NCI-H2029 treated with DMSO at 0.1 percent for 48 hours (cell line): ENCODE measurements around the gene PCDHB9.
"Not testable (repeated sequence)": the region's sequence is repeated elsewhere in the genome, so short reads cannot be mapped to it uniquely, and the experiment has no call there.

Source experiments
- DNase-seq: peaks from one replicate; lab custom pipeline; 2025; lab: John Stamatoyannopoulos, UW

The PCDHB9 gene

DNA sequence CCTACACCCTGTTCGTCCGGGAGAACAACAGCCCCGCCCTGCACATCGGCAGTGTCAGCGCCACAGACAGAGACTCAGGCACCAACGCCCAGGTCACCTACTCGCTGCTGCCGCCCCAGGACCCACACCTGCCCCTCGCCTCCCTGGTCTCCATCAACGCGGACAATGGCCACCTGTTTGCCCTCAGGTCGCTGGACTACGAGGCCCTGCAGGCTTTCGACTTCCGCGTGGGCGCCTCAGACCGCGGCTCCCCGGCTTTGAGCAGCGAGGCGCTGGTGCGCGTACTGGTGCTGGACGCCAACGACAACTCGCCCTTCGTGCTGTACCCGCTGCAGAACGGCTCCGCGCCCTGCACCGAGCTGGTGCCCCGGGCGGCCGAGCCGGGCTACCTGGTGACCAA, 1.7 kb downstream of the PCDHB9 start:
- not testable (repeated sequence) for DNase-seq

DNA sequence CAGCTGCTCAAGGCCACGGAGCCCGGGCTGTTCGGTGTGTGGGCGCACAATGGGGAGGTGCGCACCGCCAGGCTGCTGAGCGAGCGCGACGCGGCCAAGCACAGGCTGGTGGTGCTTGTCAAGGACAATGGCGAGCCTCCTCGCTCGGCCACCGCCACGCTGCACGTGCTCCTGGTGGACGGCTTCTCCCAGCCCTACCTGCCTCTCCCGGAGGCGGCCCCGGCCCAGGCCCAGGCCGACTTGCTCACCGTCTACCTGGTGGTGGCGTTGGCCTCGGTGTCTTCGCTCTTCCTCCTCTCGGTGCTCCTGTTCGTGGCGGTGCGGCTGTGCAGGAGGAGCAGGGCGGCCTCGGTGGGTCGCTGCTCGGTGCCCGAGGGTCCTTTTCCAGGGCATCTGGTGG, 2.2 kb downstream of the PCDHB9 start:
- DNase-seq = not testable (repeated sequence)

DNA sequence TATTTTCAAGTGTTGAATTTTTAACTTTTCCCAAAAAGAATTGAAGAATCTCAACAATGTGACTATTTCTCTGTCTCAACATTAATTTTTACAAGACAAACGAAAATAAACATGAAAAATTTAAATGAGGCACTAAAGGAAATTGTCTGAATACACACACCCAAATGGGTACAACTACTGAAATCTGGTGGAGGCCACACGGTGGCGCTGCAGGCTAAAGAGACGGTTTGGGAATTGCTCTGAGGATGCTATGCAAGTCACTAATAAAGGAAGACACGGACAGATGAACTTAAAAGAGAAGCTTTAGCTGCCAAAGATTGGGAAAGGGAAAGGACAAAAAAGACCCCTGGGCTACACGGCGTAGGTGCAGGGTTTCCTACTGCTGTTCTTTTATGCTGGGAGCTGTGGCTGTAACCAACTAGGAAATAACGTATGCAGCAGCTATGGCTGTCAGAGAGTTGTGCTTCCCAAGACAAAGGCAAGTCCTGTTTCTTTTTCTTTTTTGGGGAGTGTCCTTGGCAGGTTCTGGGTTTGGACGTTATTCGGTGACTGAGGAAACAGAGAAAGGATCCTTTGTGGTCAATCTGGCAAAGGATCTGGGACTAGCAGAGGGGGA, 5.3 kb downstream of the PCDHB9 start, which contains the start of gene PCDHB10:
TSS of gene PCDHB10 (plus strand) at position 244 of the 616 bp plus-strand sequence. CDS start at position 444, 200 bp downstream.
- no peak for DNase-seq

DNA sequence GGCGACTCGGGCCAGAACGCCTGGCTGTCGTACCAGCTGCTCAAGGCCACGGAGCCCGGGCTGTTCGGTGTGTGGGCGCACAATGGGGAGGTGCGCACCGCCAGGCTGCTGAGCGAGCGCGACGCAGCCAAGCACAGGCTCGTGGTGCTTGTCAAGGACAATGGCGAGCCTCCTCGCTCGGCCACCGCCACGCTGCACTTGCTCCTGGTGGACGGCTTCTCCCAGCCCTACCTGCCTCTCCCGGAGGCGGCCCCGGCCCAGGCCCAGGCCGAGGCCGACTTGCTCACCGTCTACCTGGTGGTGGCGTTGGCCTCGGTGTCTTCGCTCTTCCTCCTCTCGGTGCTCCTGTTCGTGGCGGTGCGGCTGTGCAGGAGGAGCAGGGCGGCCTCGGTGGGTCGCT, 7.4 kb downstream of the PCDHB9 start:
- DNase-seq = not testable (repeated sequence)

DNA sequence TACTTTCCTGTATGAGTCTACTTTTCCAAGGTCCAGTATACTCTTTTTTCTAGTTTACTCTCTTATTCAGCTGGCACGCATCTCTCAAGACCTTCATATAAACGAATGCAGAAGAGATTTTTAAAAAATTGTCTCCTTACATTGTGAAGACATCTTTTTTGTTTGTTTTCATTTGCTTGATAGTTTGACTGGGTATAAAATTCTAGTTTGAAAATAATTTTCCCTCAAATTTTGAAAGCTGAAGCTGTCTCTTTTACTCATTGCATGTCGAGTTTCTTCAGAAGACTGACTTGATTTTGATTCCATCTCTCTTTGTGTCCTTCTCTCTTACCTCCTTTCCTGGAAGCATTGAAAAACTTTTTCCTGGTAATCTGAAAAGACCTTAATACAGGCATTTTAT, 9.4 kb downstream of the PCDHB9 start:
- no peak for DNase-seq

DNA sequence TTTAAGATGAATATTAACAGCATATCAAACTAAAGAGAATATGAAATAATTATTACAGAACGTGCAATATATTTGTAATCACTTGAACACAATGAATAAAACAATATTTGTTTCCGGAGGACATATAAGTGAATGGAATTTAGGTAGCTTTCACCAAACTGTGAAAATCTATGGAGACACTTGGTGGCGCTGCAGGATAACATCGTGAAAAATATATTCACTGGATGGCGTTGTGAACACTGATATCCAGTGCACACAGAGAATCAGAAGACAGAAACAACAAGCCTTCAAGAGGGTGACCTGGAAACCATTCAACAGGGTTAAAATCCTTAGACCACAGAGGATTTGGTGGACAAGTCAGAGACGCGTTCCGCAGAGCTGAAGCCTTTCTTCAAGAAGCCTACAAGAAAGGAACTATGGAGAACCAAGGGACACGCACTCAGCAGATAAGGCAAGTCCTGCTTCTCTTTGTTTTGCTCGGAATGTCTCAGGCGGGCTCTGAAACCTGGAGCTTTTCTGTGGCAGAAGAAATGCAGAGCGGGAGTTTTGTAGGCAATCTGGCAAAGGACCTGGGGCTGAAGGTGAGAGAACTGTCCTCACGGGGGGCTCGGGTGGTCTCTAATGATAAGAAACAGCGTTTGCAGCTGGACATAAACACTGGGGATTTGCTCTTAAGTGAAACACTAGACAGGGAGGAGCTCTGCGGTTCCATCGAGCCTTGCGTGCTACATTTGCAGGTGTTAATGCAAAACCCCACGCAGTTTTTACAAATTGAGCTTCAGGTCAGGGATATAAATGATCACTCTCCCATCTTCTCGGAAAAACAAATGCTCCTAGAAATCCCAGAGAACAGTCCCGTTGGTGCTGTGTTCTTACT, 12.6 kb downstream of the PCDHB9 start, which contains the start of gene PCDHB11:
TSS of gene PCDHB11 (plus strand) at position 269 of the 877 bp plus-strand sequence. CDS start at position 417, 148 bp downstream.
- no peak for DNase-seq

DNA sequence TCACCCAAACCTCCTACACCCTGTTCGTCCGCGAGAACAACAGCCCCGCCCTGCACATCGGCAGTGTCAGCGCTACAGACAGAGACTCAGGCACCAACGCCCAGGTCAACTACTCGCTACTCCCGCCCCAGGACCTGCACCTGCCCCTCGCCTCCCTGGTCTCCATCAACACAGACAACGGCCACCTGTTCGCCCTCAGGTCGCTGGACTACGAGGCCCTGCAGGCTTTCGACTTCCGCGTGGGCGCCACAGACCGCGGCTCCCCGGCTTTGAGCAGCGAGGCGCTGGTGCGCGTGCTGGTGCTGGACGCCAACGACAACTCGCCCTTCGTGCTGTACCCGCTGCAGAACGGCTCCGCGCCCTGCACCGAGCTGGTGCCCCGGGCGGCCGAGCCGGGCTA, 14.2 kb downstream of the PCDHB9 start:
- not testable (repeated sequence) for DNase-seq

DNA sequence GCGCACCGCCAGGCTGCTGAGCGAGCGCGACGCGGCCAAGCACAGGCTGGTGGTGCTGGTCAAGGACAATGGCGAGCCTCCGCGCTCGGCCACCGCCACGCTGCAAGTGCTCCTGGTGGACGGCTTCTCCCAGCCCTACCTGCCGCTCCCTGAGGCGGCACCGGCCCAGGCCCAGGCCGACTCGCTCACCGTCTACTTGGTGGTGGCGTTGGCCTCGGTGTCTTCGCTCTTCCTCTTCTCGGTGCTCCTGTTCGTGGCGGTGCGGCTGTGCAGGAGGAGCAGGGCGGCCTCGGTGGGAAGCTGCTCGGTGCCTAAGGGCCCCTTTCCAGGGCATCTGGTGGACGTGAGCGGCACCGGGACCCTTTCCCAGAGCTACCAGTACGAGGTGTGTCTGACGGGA, 14.7 kb downstream of the PCDHB9 start:
- not testable (repeated sequence) for DNase-seq

DNA sequence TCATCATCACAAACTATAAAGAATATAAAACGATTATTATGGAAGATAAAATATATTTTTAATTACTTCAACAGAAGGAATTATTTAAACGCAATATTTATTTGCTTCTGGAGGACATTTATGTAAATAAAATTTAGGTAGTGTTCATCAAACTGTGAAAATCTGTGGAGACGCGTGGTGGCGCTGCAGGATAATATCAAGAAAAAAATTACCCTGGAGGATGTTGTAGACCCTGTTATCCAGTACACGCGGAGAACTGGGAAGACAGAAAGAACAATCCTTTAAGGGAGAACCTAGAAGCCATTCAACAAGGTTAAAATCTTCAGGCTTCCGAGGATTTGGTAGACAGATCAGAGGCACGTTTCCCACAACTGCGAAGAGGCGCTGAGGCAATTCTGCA, 21.5 kb downstream of the PCDHB9 start, which contains the start of gene PCDHB12:
TSS of gene PCDHB12 (plus strand) at position 242 of the 400 bp plus-strand sequence. CDS start 189 bp downstream, outside the sequence.
- DNase-seq = no peak

DNA sequence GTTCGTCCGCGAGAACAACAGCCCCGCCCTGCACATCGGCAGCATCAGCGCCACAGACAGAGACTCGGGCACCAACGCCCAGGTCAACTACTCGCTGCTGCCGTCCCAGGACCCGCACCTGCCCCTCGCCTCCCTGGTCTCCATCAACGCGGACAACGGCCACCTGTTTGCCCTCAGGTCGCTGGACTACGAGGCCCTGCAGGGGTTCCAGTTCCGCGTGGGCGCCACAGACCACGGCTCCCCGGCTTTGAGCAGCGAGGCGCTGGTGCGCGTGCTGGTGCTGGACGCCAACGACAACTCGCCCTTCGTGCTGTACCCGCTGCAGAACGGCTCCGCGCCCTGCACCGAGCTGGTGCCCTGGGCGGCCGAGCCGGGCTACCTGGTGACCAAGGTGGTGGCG, 23.3 kb downstream of the PCDHB9 start:
- not testable (repeated sequence) for DNase-seq

DNA sequence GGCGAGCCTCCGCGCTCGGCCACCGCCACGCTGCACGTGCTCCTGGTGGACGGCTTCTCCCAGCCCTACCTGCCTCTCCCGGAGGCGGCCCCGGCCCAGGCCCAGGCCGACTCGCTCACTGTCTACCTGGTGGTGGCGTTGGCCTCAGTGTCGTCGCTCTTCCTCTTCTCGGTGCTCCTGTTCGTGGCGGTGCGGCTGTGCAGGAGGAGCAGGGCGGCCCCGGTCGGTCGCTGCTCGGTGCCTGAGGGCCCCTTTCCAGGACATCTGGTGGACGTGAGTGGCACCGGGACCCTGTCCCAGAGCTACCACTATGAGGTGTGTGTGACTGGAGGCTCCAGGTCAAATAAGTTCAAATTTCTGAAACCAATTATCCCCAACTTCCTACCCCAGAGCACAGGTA, 23.9 kb downstream of the PCDHB9 start:
- DNase-seq = not testable (repeated sequence)

DNA sequence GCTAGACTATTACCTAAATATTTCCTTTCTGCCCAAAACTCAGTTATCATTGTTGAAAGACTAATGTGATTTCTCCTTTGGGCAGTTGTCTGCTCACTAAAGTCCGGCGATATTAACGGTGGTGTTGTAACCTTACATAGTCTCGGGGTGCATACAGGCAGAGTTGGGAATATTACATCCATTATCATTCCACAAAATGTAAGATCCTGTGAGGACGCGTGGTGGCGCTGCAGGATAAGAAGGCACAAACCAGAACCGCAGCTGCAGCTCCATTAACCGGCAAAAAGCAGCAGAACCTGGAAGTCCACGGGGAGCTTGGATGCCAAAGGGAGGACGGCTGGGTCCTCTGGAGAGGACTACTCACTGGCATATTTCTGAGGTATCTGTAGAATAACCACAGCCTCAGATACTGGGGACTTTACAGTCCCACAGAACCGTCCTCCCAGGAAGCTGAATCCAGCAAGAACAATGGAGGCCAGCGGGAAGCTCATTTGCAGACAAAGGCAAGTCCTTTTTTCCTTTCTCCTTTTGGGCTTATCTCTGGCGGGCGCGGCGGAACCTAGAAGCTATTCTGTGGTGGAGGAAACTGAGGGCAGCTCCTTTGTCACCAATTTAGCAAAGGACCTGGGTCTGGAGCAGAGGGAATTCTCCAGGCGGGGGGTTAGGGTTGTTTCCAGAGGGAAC, 26.8 kb downstream of the PCDHB9 start, which contains the start of gene PCDHB13:
TSS of gene PCDHB13 (plus strand) at position 264 of the 684 bp plus-strand sequence. CDS start at position 469, 205 bp downstream.
- DNase-seq = not testable (repeated sequence)

DNA sequence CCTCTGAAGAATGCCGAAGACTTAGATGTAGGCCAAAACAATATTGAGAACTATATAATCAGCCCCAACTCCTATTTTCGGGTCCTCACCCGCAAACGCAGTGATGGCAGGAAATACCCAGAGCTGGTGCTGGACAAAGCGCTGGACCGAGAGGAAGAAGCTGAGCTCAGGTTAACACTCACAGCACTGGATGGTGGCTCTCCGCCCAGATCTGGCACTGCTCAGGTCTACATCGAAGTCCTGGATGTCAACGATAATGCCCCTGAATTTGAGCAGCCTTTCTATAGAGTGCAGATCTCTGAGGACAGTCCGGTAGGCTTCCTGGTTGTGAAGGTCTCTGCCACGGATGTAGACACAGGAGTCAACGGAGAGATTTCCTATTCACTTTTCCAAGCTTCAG, 27.6 kb downstream of the PCDHB9 start:
- DNase-seq = not testable (repeated sequence)

DNA sequence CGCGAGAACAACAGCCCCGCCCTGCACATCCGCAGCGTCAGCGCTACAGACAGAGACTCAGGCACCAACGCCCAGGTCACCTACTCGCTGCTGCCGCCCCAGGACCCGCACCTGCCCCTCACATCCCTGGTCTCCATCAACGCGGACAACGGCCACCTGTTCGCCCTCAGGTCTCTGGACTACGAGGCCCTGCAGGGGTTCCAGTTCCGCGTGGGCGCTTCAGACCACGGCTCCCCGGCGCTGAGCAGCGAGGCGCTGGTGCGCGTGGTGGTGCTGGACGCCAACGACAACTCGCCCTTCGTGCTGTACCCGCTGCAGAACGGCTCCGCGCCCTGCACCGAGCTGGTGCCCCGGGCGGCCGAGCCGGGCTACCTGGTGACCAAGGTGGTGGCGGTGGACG, 28.5 kb downstream of the PCDHB9 start:
- DNase-seq = not testable (repeated sequence)

DNA sequence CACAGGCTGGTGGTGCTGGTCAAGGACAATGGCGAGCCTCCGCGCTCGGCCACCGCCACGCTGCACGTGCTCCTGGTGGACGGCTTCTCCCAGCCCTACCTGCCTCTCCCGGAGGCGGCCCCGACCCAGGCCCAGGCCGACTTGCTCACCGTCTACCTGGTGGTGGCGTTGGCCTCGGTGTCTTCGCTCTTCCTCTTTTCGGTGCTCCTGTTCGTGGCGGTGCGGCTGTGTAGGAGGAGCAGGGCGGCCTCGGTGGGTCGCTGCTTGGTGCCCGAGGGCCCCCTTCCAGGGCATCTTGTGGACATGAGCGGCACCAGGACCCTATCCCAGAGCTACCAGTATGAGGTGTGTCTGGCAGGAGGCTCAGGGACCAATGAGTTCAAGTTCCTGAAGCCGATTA, 29.1 kb downstream of the PCDHB9 start:
- not testable (repeated sequence) for DNase-seq

DNA sequence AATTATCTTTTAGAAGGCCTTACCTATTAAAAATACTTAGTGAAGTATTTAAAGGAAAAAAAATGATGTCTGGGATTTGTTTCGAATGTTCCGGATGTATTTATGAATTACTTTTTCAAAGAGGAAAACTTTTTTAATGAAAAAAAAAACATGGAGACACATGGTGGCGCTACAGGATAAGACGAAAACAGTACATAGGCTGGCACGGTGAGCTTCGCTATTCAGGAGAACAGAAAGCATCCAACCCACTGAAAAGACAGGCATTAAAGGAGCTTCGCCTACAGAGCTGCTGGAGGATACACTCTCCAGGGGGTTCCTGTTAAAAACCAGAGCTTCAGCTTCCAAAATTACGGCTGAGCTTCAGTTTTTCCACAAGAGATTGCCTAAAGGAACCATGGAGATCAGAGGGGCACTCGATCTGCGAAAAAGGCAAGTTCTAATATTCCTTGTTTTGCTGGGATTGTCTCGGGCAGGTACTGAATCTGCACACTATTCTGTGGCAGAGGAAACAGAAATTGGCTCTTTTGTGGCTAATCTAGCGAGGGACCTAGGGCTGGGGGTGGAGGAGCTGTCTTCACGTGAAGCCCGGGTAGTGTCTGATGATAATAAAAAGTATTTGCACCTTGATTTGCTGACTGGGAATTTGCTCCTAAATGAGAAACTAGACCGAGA, 36.3 kb downstream of the PCDHB9 start, which contains the start of gene PCDHB14:
TSS of gene PCDHB14 (plus strand) at position 232 of the 672 bp plus-strand sequence. CDS start at position 395, 163 bp downstream.
- DNase-seq = peak; percentile 19

DNA sequence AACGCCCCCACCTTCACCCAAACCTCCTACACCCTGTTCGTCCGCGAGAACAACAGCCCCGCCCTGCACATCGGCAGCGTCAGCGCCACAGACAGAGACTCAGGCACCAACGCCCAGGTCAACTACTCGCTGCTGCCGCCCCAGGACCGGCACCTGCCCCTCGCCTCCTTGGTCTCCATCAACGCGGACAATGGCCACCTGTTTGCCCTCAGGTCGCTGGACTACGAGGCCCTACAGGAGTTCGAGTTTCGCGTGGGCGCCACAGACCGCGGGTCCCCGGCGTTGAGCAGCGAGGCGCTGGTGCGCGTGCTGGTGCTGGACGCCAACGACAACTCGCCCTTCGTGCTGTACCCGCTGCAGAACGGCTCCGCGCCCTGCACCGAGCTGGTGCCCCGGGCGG, 37.9 kb downstream of the PCDHB9 start:
- DNase-seq = not testable (repeated sequence)

DNA sequence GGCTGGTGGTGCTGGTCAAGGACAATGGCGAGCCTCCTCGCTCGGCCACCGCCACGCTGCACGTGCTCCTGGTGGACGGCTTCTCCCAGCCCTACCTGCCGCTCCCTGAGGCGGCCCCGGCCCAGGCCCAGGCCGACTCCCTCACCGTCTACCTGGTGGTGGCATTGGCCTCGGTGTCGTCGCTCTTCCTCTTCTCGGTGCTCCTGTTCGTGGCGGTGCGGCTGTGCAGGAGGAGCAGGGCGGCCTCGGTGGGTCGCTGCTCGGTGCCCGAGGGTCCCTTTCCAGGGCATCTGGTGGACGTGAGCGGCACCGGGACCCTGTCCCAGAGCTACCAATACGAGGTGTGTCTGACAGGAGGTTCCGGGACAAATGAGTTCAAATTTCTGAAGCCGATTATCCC, 38.5 kb downstream of the PCDHB9 start:
- DNase-seq = not testable (repeated sequence)

DNA sequence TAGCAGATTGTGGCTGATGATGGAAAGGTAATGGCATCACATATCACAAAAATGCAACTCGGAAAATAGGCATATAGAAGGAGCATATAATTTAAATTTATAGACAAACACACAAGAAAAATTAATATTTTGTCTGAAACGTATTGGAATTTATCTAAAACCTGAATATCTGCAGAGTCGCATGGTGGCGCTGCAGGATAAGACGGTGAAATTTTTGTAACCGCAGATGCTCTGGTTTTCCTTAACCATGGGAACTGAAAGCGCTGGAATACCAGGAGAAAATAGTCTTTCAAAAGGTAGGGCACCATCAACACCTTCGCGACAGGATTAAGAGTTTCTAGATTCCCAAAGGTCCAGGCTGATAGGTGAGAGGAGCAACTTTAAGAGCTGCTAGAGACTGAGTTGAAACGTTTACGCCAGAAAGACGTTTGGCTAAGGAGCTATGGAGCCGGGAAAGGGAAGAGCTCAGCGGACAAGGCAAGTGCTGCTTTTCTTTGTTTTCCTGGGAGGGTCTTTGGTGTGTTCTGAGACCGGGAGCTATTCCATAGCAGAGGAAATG, 47.2 kb downstream of the PCDHB9 start:
- DNase-seq = no peak

DNA sequence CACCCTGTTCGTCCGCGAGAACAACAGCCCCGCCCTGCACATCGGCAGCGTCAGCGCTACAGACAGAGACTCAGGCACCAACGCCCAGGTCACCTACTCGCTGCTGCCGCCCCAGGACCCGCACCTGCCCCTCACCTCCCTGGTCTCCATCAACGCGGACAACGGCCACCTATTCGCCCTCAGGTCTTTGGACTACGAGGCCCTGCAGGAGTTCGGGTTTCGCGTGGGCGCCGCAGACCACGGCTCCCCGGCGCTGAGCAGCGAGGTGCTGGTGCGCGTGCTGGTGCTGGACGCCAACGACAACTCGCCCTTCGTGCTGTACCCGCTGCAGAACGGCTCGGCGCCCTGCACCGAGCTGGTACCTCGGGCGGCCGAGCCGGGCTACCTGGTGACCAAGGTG, 49.0 kb downstream of the PCDHB9 start:
- DNase-seq = not testable (repeated sequence)
